ENCODE measurements around the gene SLC16A3. TPM values are rescaled to one million over a fixed set of nuclear protein-coding genes. Genes with fewer than 3 reads are reported as not detected.

SLC16A3 gene
- total RNA-seq, 1 donor from 2014 or later, result 170 TPM

GRCh38 chr17:82221341-82221902, 7.4 kb upstream of the SLC16A3 start:
- no peak for DNase-seq (ENCODE audit: extremely low read depth, low read depth, low spot score)

GRCh38 chr17:82222816-82223215, 6.0 kb upstream of the SLC16A3 start:
- no peak for DNase-seq (ENCODE audit: extremely low read depth, low read depth, low spot score)

- no peak for DNase-seq (ENCODE audit: extremely low read depth, low read depth, low spot score)
Observed at GRCh38 chr17:82223517-82223916, 5.3 kb upstream of the SLC16A3 start.

GRCh38 chr17:82224666-82225065, 4.2 kb upstream of the SLC16A3 start:
- no peak for DNase-seq (ENCODE audit: extremely low read depth, low read depth, low spot score)

GRCh38 chr17:82225368-82226029, 3.3 kb upstream of the SLC16A3 start:
- no peak for DNase-seq (ENCODE audit: extremely low read depth, low read depth, low spot score)

GRCh38 chr17:82226146-82226808, 2.6 kb upstream of the SLC16A3 start:
- DNase-seq (ENCODE audit: extremely low read depth, low read depth, low spot score), result no peak

GRCh38 chr17:82226809-82227628, 1.8 kb upstream of the SLC16A3 start:
- no peak for DNase-seq (ENCODE audit: extremely low read depth, low read depth, low spot score)

- DNase-seq (ENCODE audit: extremely low read depth, low read depth, low spot score), result no peak
Observed at GRCh38 chr17:82227629-82228277, 1.1 kb upstream of the SLC16A3 start.

- no peak for DNase-seq (ENCODE audit: extremely low read depth, low read depth, low spot score)
Observed at GRCh38 chr17:82228278-82228841, 482 bp upstream of the SLC16A3 start.

- DNase-seq (ENCODE audit: extremely low read depth, low read depth, low spot score), result no peak
Observed at GRCh38 chr17:82229698-82230608, 1.1 kb downstream of the SLC16A3 start.

GRCh38 chr17:82230609-82231311, 1.9 kb downstream of the SLC16A3 start:
- DNase-seq (ENCODE audit: extremely low read depth, low read depth, low spot score), result no peak

- no peak for DNase-seq (ENCODE audit: extremely low read depth, low read depth, low spot score)
Observed at GRCh38 chr17:82231312-82231561, 2.4 kb downstream of the SLC16A3 start.

- no peak for DNase-seq (ENCODE audit: extremely low read depth, low read depth, low spot score)
Observed at GRCh38 chr17:82231562-82232321, 2.9 kb downstream of the SLC16A3 start.

GRCh38 chr17:82232322-82232820, 3.5 kb downstream of the SLC16A3 start:
- no peak for DNase-seq (ENCODE audit: extremely low read depth, low read depth, low spot score)

GRCh38 chr17:82232876-82233785, 4.3 kb downstream of the SLC16A3 start:
- DNase-seq (ENCODE audit: extremely low read depth, low read depth, low spot score), result no peak

GRCh38 chr17:82234211-82235055, 5.6 kb downstream of the SLC16A3 start:
- no peak for DNase-seq (ENCODE audit: extremely low read depth, low read depth, low spot score)
